ENCODE measurements around the gene KCNQ1OT1. TPM values are rescaled to one million over a fixed set of nuclear protein-coding genes. Genes with fewer than 3 reads are reported as not detected.

KCNQ1OT1 gene
- total RNA-seq, 1 donor from 2014 or later = 0.33 TPM

DNA sequence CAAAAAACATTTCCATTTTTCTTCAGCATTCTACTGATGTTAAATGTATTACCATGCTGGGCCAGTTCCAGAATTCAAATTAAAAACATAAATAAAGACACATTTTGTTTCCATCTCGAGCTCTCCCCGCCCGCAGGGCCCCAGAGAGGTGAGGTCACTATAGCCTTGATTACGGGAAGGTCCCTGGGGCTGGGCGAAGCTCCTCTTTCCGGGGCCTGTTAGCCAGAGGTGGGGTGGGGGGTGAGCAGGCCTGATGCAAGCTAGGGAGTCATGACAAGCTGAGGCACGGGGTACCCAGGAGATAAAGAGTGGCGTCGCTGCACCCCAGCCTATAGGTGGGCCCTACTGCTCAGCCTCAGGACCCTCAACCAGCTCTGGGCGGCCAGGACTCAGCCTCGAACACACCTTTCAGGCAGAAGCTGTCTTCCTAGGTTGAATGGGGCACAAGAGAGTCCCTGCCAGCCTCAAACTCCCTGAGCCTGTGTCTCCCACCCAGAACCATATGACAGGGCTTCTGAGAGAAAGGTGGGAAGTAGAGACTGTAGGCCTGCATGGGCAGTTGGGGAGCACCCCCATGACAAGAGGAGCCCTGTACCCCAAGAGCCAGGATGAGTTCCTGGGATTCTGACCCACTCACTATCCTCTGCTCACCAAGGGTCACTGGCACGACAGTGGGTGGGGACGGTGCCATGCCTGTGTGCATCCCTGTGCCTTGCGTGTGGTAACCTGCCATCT, 34.8 kb downstream of the KCNQ1OT1 start:
- peaks cover 28% of the 10 kb centered on the region for H3K9me3 ChIP-seq (replicated peaks)
- peaks cover 4% of the 10 kb centered on the region for H3K4me1 ChIP-seq
- no peaks in the 10 kb centered on the region for H3K27me3 ChIP-seq (ENCODE audit: low read depth)
- intact Hi-C loops (cut with micrococcal nuclease) = no loop called here
- no peak overlapping the region for H3K4me3 ChIP-seq
- DNase-seq = no peak
- H3K27ac ChIP-seq (replicated peaks) = no peak overlapping the region
- peaks cover 32% of the 10 kb centered on the region for H3K36me3 ChIP-seq
- TF ChIP-seq, protein P1, sequence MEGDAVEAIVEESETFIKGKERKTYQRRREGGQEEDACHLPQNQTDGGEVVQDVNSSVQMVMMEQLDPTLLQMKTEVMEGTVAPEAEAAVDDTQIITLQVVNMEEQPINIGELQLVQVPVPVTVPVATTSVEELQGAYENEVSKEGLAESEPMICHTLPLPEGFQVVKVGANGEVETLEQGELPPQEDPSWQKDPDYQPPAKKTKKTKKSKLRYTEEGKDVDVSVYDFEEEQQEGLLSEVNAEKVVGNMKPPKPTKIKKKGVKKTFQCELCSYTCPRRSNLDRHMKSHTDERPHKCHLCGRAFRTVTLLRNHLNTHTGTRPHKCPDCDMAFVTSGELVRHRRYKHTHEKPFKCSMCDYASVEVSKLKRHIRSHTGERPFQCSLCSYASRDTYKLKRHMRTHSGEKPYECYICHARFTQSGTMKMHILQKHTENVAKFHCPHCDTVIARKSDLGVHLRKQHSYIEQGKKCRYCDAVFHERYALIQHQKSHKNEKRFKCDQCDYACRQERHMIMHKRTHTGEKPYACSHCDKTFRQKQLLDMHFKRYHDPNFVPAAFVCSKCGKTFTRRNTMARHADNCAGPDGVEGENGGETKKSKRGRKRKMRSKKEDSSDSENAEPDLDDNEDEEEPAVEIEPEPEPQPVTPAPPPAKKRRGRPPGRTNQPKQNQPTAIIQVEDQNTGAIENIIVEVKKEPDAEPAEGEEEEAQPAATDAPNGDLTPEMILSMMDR (IDR thresholded peaks at IDR 0.05; ENCODE audit: borderline replicate concordance) = no peak

DNA sequence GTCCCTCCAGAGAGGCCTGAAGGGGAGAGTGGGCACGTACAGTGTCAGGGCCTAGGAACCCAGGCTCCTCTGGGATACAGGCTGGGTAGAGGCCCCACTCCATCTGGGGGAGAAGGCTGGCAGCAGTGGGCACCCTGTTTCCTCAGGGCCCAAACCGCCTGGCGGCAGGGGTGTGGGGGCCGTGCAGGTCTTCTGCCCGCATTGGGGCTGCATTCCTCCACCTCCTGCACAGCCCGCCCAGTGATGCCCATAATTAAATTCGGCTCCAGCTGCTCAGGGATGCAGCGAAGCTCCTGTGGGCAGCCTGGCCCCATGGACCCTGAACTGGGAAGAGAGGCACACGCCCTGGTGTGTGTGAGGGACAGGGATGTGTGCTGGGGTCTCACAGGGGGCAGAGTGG, 35.4 kb downstream of the KCNQ1OT1 start:
- peaks cover 32% of the 10 kb centered on the region for H3K36me3 ChIP-seq

GRCh38 chr11:2663915-2664314, 35.9 kb downstream of the KCNQ1OT1 start:
- Histone ChIP-seq H3K4me1 (peaks cover 5% of the 10 kb centered on the region), H3K36me3 (peaks cover 28% of the 10 kb centered on the region), H3K4me3 (no peak overlapping the region), H3K27me3 (ENCODE audit: low read depth) (no peaks in the 10 kb centered on the region), H3K9me3 (replicated peaks) (peaks cover 38% of the 10 kb centered on the region), H3K27ac (replicated peaks) (no peak overlapping the region)
- DNase-seq = no peak
- intact Hi-C loops (cut with micrococcal nuclease) = no loop called here
- TF ChIP-seq, protein P1 (IDR thresholded peaks at IDR 0.05; ENCODE audit: borderline replicate concordance) = no peak

More for the DNA sequence above, 35.4 kb downstream of the KCNQ1OT1 start:
- no peaks in the 10 kb centered on the region for H3K4me1 ChIP-seq
- no peak overlapping the region for H3K27ac ChIP-seq (replicated peaks)
- no peak for DNase-seq
- TF ChIP-seq, protein P1 (IDR thresholded peaks at IDR 0.05; ENCODE audit: borderline replicate concordance) = no peak
- peaks cover 34% of the 10 kb centered on the region for H3K9me3 ChIP-seq (replicated peaks)
- H3K27me3 ChIP-seq (ENCODE audit: low read depth) = no peaks in the 10 kb centered on the region
- intact Hi-C loops (cut with micrococcal nuclease) = no loop called here
- no peak overlapping the region for H3K4me3 ChIP-seq

DNA sequence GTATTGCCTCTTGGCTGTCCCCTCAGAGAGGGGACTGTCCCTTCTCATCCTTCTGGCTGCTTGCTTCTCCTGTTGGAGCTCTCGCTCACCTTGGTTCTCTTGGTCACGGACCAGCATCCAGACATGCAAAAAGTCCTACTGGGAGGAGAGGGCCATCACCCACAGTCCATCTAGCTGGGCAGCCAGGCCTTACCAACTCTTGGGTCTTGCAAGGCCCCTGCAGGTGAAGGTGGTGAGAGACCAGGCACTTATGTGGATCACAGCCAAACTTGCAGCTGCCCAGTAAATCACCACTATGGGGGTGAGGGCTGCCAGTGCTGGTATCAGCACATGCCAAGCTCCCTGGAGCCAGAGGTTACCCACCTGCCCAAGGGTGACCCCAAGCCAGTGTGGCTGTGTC, 36.3 kb downstream of the KCNQ1OT1 start:
- Histone ChIP-seq H3K9me3 (replicated peaks) (peaks cover 43% of the 10 kb centered on the region), H3K36me3 (peaks cover 26% of the 10 kb centered on the region), H3K27me3 (ENCODE audit: low read depth) (no peaks in the 10 kb centered on the region), H3K4me1 (peaks cover 9% of the 10 kb centered on the region), H3K4me3 (no peak overlapping the region), H3K27ac (replicated peaks) (no peak overlapping the region)
- DNase-seq = no peak
- intact Hi-C loops (cut with micrococcal nuclease) = no loop called here
- TF ChIP-seq, protein P1 (IDR thresholded peaks at IDR 0.05; ENCODE audit: borderline replicate concordance) = no peak

DNA sequence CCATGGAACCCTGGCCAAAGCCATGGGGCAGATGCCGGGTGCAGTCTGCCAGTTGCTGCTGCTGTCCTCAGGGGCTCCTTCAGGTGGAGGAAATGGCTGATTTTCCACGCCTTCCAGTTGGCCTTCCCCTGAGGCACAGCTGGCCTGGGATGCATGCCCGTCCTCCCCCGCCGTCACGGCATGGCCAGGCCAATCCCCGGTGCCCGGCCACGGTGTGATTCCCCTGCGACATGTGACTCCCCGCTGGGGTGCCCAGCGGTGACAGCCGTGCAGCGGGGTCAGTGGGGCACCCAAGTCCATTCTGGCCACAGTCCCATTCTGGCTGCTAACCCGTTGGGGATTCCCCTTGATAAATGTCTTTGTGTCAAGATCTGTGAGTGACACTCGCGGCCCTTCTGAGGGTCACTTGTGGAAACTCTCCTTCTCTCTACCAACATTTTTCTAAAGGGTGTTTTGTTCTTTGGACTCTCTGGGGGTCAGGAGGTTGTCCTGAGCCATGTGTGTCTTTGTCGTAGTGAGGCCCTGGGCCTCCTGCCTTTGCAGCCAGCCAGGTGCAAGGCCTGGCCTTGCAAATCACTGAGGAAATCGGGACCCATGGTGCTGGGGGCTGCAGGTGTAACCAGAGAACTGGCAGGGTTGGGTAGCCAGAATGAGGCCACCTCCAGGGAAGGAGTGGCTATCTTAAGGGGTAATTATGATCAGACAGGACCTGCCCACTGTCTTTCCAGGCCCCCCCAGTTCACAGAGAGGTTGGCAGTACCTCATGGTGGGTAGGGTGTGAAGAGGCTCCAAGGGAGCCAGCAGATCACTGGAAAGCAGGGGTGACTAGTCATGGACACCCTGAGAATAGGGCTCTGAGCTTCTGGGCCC, 37.1 kb downstream of the KCNQ1OT1 start:
- intact Hi-C loops (cut with micrococcal nuclease) = no loop called here
- DNase-seq = no peak
- peaks cover 15% of the 10 kb centered on the region for H3K4me1 ChIP-seq

More for the DNA sequence above, 37.1 kb downstream of the KCNQ1OT1 start:
- H3K9me3 ChIP-seq (replicated peaks) = peaks cover 51% of the 10 kb centered on the region
- H3K4me3 ChIP-seq = no peak overlapping the region
- peaks cover 26% of the 10 kb centered on the region for H3K36me3 ChIP-seq
- TF ChIP-seq, protein P1 (IDR thresholded peaks at IDR 0.05; ENCODE audit: borderline replicate concordance) = no peak
- no peak overlapping the region for H3K27ac ChIP-seq (replicated peaks)
- H3K27me3 ChIP-seq (ENCODE audit: low read depth) = no peaks in the 10 kb centered on the region
